SJSA1 (cell line): Measurements from ENCODE around the gene RERE. TPM values are rescaled to one million over a fixed set of nuclear protein-coding genes. Genes with fewer than 3 reads are reported as not detected.

Source experiments
- DNase-seq, 2 experiments: peaks; one replicate each; pipeline ENCODE4 v3.0.0-alpha.2; 2015 to 2020; ENCODE audit warnings: low spot score in 2 of 2, low read depth in 1 of 2
- H3K27ac ChIP-seq: fragments of 250-450 bp; sonication (Bioruptor Pico); 2 replicates; pipeline ENCODE4 v1.5.1; 2020; ENCODE audit warnings: mild to moderate bottlenecking, moderate library complexity
- H3K27me3 ChIP-seq: fragments of 250-450 bp; sonication (Bioruptor Pico); replicated peaks from 2 replicates; pipeline ENCODE4 v1.5.1; 2020; ENCODE audit warnings: mild to moderate bottlenecking, moderate library complexity
- H3K36me3 ChIP-seq: fragments of 250-450 bp; sonication (Bioruptor Pico); 2 replicates; pipeline ENCODE4 v1.5.1; 2020; ENCODE audit warnings: mild to moderate bottlenecking
- H3K4me1 ChIP-seq: fragments of 250-450 bp; sonication (Bioruptor Pico); replicated peaks from 2 replicates; pipeline ENCODE4 v1.6.1; 2021; ENCODE audit warnings: mild to moderate bottlenecking
- H3K4me3 ChIP-seq: fragments of 250-450 bp; sonication (Bioruptor Pico); 2 replicates; pipeline ENCODE4 v1.5.1; 2020; ENCODE audit warnings: mild to moderate bottlenecking
- H3K9me3 ChIP-seq: fragments of 250-450 bp; sonication (Bioruptor Pico); replicated peaks from 2 replicates; pipeline ENCODE4 v1.5.1; 2020; ENCODE audit warnings: mild to moderate bottlenecking
- total RNA-seq: library from RNA; depleted of rRNA; stranded (reverse); fragments of >200 nt; shearing (Covaris generic); gene quantifications from 2 replicates; pipeline ENCODE4 v1.2.3, GENCODE V29; 2014

Gene RERE
- total RNA-seq, 1 experiment from 2014 or later = 15.7 TPM

GRCh38 chr1:8780405-8780804 is 37.0 kb downstream of the RERE start:
- H3K4me3 ChIP-seq = no peak overlapping the region
- no peaks in the 10 kb centered on the region for H3K27me3 ChIP-seq
- no peaks in the 10 kb centered on the region for H3K36me3 ChIP-seq
- no peaks in the 10 kb centered on the region for H3K9me3 ChIP-seq
- no peak overlapping the region for H3K27ac ChIP-seq
- H3K4me1 ChIP-seq = no peaks in the 10 kb centered on the region
- DNase-seq = no peak

- H3K36me3 ChIP-seq = no peaks in the 10 kb centered on the region
- no peaks in the 10 kb centered on the region for H3K27me3 ChIP-seq
- no peaks in the 10 kb centered on the region for H3K4me1 ChIP-seq
- H3K4me3 ChIP-seq = no peak overlapping the region
- H3K9me3 ChIP-seq = no peaks in the 10 kb centered on the region
- DNase-seq = no peak
- H3K27ac ChIP-seq = no peak overlapping the region
Observed at GRCh38 chr1:8777867-8778266, 39.6 kb downstream of the RERE start.

DNA sequence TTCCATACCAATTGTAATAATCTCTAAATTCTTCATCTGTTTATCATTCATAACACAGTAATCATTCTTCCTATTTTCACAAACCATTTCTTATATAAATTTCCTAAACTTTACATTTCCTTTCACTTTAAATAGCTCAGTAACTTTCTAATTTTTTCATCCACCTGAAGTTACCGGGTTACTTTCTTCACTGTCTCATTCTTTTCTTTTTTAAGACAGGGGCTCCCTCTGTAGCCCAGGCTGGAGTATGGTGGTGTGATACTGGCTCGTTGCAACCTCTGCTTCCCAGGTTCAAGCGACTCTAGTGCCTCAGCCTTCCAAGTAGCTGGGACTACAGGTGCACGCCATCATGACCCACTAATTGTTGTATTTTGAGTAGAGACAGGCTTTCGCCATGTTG is 41.3 kb downstream of the RERE start:
- no peaks in the 10 kb centered on the region for H3K9me3 ChIP-seq
- no peaks in the 10 kb centered on the region for H3K27me3 ChIP-seq
- H3K4me3 ChIP-seq = no peak overlapping the region
- no peaks in the 10 kb centered on the region for H3K36me3 ChIP-seq
- H3K27ac ChIP-seq = no peak overlapping the region
- DNase-seq = no peak
- H3K4me1 ChIP-seq = no peaks in the 10 kb centered on the region

DNA sequence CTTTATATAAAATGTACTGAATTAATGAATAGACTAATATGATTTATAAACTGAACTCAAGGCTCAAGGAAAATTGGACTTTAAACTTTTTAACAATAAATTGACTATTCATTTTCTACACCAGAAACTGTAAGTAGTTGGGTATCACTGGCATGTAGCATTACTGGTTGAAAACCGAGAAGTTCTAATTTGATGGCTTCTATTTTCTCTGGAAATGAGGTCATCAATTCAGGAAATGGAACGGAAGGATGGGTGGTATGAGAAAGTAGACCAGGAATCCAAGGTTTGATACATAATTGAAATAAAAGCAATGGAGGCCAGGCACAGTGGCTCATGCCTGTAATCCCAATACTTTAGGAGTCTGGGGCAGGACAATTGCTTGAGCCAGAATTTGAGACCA is 50.4 kb downstream of the RERE start:
- Histone ChIP-seq H3K27ac (no peak overlapping the region), H3K4me1 (peaks cover 3% of the 10 kb centered on the region; the same call in 1 of the 2 replicates), H3K27me3 (no peaks in the 10 kb centered on the region), H3K36me3 (peaks cover 2% of the 10 kb centered on the region; the same call in 1 of the 2 replicates), H3K4me3 (no peak overlapping the region), H3K9me3 (no peaks in the 10 kb centered on the region)
- no peak for DNase-seq

DNA sequence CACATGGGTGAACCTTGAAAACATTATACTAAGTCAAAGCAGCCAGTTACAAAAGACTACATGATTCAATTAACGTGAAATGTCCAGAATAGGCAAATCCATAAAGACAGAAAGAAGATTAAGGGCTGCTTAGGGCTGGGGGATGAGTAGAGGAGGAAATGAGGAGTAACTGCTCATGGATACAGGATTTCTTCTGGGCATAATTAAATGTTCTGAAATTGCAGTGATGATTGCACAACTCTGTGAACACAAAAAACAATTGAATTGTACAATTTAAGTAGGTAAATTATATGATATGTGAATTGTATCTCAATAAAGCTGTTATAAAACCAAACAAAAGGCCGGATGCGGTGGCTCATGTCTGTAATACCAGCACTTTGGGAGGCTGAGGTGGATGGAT is 52.2 kb downstream of the RERE start:
- H3K27ac ChIP-seq = no peak overlapping the region
- no peak for DNase-seq

DNA sequence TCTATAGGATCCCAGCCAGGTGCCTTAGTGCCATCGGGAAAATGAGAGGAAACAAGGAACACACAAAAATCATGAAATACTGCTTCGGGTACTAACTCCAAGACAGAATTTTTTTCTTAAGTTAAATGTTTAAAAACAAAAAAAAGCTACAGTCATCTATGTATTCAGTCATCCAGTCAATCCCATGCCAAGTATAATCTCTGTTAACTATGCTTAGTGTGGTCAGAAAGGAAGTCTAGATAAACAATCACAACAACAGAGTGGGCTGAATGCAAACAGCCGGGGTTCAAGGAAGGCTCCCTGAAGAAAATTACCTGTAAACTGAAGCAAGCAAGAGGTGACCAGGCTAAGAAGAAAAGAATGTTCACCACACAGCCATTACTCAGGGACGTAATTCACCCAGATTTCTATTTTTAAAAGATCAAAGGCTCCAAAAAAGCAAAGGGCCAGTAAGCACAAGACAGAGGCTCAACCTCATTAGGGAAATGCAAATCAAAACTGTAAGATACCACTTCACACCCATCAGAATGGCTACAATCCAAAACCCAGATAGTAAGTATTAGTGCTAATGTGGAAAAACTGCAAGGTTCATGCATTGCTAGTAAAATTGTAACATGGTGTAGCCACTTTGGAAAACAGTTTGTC is 53.0 kb downstream of the RERE start:
- DNase-seq = peak in 1 of 2 experiments; percentile 10

More for the DNA sequence above, 52.2 kb downstream of the RERE start:
- no peaks in the 10 kb centered on the region for H3K9me3 ChIP-seq
- H3K4me3 ChIP-seq = no peak overlapping the region
- H3K36me3 ChIP-seq = peaks cover 2% of the 10 kb centered on the region; the same call in 1 of the 2 replicates
- peaks cover 3% of the 10 kb centered on the region; the same call in 1 of the 2 replicates for H3K4me1 ChIP-seq
- H3K27me3 ChIP-seq = no peaks in the 10 kb centered on the region

DNA sequence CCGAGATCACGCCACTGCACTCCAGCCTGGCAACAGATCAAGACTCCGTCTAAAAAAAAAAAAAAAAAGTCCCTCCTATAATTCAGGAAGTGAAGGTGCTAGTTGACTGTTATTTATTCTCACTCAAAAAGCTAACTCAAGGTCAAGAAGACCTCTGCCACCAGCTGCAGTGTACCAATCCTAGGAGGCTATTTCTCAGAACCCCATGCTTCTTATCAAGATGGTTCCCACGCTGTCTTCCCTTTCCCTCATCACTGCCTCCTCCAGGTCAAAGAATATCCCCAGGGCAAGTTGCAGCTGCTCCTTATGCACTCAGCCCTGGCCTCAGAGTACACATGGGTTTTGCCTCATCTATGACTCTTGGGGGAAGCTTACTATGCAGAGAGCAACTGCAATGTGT is 53.6 kb downstream of the RERE start:
- H3K9me3 ChIP-seq = no peaks in the 10 kb centered on the region
- DNase-seq = no peak

More for the DNA sequence above, 53.0 kb downstream of the RERE start:
- H3K27me3 ChIP-seq = no peaks in the 10 kb centered on the region
- H3K9me3 ChIP-seq = no peaks in the 10 kb centered on the region
- H3K4me3 ChIP-seq = no peak overlapping the region
- H3K27ac ChIP-seq = no peak overlapping the region
- peaks cover 3% of the 10 kb centered on the region; the same call in 1 of the 2 replicates for H3K4me1 ChIP-seq
- H3K36me3 ChIP-seq = peaks cover 2% of the 10 kb centered on the region; the same call in 1 of the 2 replicates

DNA sequence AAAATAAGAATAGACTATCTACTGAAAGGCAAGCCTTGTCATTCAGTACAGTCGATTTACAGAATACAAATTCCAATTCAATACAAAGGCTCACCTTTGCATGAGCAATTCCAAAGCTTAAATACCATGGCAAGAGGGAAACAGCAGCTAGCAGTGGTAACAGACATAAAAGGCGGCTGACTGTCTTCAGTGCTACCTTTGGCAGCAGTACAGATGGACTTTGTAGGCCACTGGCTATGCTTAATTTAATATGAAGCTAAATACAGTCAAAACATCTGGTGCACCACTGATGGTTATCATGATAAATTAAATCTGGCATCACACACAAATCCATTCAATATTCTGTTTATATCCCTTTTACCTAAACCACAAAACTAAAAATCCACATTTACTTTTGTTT is 62.4 kb downstream of the RERE start:
- H3K27me3 ChIP-seq = no peaks in the 10 kb centered on the region
- peaks cover 3% of the 10 kb centered on the region for H3K4me1 ChIP-seq
- H3K36me3 ChIP-seq = no peaks in the 10 kb centered on the region; the same call in 1 of the 2 replicates
- no peak for DNase-seq
- H3K27ac ChIP-seq = no peak overlapping the region
- no peaks in the 10 kb centered on the region for H3K9me3 ChIP-seq
- H3K4me3 ChIP-seq = no peak overlapping the region

More for the DNA sequence above, 53.6 kb downstream of the RERE start:
- peaks cover 3% of the 10 kb centered on the region; the same call in 1 of the 2 replicates for H3K4me1 ChIP-seq
- no peak overlapping the region for H3K27ac ChIP-seq
- no peaks in the 10 kb centered on the region for H3K27me3 ChIP-seq
- H3K4me3 ChIP-seq = no peak overlapping the region
- H3K36me3 ChIP-seq = peaks cover 2% of the 10 kb centered on the region; the same call in 1 of the 2 replicates

- no peaks in the 10 kb centered on the region; the same call in 1 of the 2 replicates for H3K36me3 ChIP-seq
- H3K27me3 ChIP-seq = no peaks in the 10 kb centered on the region
- H3K27ac ChIP-seq = no peak overlapping the region
- H3K9me3 ChIP-seq = no peaks in the 10 kb centered on the region
- H3K4me3 ChIP-seq = no peak overlapping the region
- DNase-seq = no peak
- H3K4me1 ChIP-seq = peaks cover 3% of the 10 kb centered on the region
Observed at GRCh38 chr1:8754247-8754650, 63.2 kb downstream of the RERE start.

DNA sequence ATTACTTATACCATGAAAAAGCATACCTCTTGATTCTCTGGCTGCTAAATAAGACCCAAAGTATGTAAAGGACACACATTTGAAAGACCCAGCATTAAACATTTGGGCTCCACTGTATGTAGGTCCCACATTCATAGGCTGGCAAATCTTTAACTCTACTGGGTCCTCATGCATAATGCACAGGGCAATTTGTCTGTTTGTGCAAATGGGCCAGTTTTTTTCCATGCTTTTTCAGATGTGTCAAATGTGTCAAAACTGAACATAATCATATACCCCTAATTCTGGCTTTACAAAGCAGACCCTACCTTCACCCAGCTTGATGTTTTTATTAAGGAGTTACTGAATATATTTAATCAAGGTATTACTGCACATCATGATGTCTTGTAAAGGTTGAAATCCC is 63.7 kb downstream of the RERE start:
- Histone ChIP-seq H3K4me3 (no peak overlapping the region), H3K27ac (no peak overlapping the region), H3K4me1 (peaks cover 3% of the 10 kb centered on the region), H3K27me3 (no peaks in the 10 kb centered on the region), H3K36me3 (no peaks in the 10 kb centered on the region), H3K9me3 (no peaks in the 10 kb centered on the region)
- DNase-seq = no peak

GRCh38 chr1:8752921-8753713 is 64.3 kb downstream of the RERE start:
- Histone ChIP-seq H3K4me3 (no peak overlapping the region), H3K27ac (no peak overlapping the region), H3K4me1 (peaks cover 3% of the 10 kb centered on the region), H3K27me3 (no peaks in the 10 kb centered on the region), H3K36me3 (no peaks in the 10 kb centered on the region), H3K9me3 (no peaks in the 10 kb centered on the region)
- DNase-seq = no peak

DNA sequence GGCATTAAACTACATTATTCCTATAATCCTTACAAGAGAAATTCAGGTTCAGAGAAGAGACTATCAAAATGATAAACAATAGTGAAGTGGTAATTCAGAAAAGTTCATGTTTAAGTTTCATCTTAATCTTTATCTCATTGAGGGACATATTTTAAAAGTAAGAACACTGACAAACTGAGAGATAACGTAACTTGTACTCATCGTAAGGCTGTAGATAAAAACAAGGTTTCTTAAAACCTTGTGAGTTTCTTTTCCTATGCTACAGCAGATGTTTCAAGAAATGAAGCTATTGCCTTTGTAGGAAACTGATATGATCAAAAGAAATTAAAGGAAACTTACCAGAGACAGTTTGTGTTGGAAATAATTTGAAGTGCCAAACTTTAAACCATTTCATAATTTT is 65.0 kb downstream of the RERE start:
- no peak for DNase-seq
- H3K27ac ChIP-seq = no peak overlapping the region
- no peaks in the 10 kb centered on the region for H3K27me3 ChIP-seq
- H3K4me3 ChIP-seq = no peak overlapping the region
- no peaks in the 10 kb centered on the region for H3K36me3 ChIP-seq
- peaks cover 3% of the 10 kb centered on the region for H3K4me1 ChIP-seq
- no peaks in the 10 kb centered on the region for H3K9me3 ChIP-seq

- DNase-seq = no peak
- Histone ChIP-seq H3K4me3 (no peak overlapping the region), H3K36me3 (no peaks in the 10 kb centered on the region), H3K27ac (no peak overlapping the region), H3K4me1 (peaks cover 3% of the 10 kb centered on the region), H3K9me3 (no peaks in the 10 kb centered on the region), H3K27me3 (no peaks in the 10 kb centered on the region)
Observed at GRCh38 chr1:8751984-8752383, 65.5 kb downstream of the RERE start.
